GM04504 (cell line): ENCODE results near the gene TMEM247.

Experiments
- DNase-seq: peaks from one replicate; pipeline ENCODE4 v3.0.0-alpha.2; 2012; ENCODE audit warnings: low read depth

The TMEM247 gene

GRCh38 chr2:46489423-46490174 lies 10.2 kb downstream of the TMEM247 start:
- no peak for DNase-seq

GRCh38 chr2:46490521-46491141 lies 11.3 kb downstream of the TMEM247 start:
- no peak for DNase-seq

- DNase-seq, result no peak
These were observed 12.9 kb downstream of the TMEM247 start for GRCh38 chr2:46492301-46492700.

- peak; percentile 24 for DNase-seq
These were observed 14.0 kb downstream of the TMEM247 start for GRCh38 chr2:46493241-46493970.

GRCh38 chr2:46493971-46494250 lies 14.5 kb downstream of the TMEM247 start:
- no peak for DNase-seq

- no peak for DNase-seq
These were observed 15.2 kb downstream of the TMEM247 start for GRCh38 chr2:46494596-46494995.

- DNase-seq, result no peak
These were observed 16.1 kb downstream of the TMEM247 start for GRCh38 chr2:46495231-46496030.

- no peak for DNase-seq
These were observed 18.4 kb downstream of the TMEM247 start for GRCh38 chr2:46497766-46498165.

- no peak for DNase-seq
These were observed 19.3 kb downstream of the TMEM247 start for GRCh38 chr2:46498681-46499080.

- DNase-seq, result no peak
These were observed 20.0 kb downstream of the TMEM247 start for GRCh38 chr2:46499392-46499785.

- no peak for DNase-seq
These were observed 21.4 kb downstream of the TMEM247 start for GRCh38 chr2:46500801-46501200.

GRCh38 chr2:46502291-46502885 lies 23.0 kb downstream of the TMEM247 start:
- no peak for DNase-seq

- no peak for DNase-seq
These were observed 24.3 kb downstream of the TMEM247 start for GRCh38 chr2:46503686-46504085.

GRCh38 chr2:46504221-46504620 lies 24.9 kb downstream of the TMEM247 start:
- no peak for DNase-seq

GRCh38 chr2:46504685-46505471 lies 25.5 kb downstream of the TMEM247 start:
- no peak for DNase-seq

- no peak for DNase-seq
These were observed 26.1 kb downstream of the TMEM247 start for GRCh38 chr2:46505472-46505783.

- DNase-seq, result no peak
These were observed 26.9 kb downstream of the TMEM247 start for GRCh38 chr2:46506131-46506706.

- DNase-seq, result no peak
These were observed 28.9 kb downstream of the TMEM247 start for GRCh38 chr2:46508312-46508711.

- DNase-seq, result no peak
These were observed 29.4 kb downstream of the TMEM247 start for GRCh38 chr2:46508759-46509158.

- DNase-seq, result no peak
These were observed 30.4 kb downstream of the TMEM247 start for GRCh38 chr2:46509804-46510203.

GRCh38 chr2:46510598-46511177 lies 31.3 kb downstream of the TMEM247 start:
- no peak for DNase-seq
